Tibial nerve (tissue), 4 donors: ENCODE data around the gene EYA4. TPM values are rescaled to one million over a fixed set of nuclear protein-coding genes. Genes with fewer than 3 reads are reported as not detected.

Experiments used
- DNase-seq, 2 donors: peaks; one replicate each; pipeline ENCODE4 v3.0.0-alpha.2; 2019; ENCODE audit warnings: low spot score in 2 of 2
- H3K27ac ChIP-seq, 4 donors: fragments of 200-600 bp; sonication (generic) in 3 of 4; one replicate each; pipeline ENCODE4 v1.5.1; 2017 to 2019; ENCODE audit warnings: mild to moderate bottlenecking in 1 of 4
- H3K27me3 ChIP-seq, 2 donors: fragments of 200-600 bp; sonication (generic) in 1 of 2; one replicate each; pipeline versions ENCODE4 v1.5.1 to v1.6.0; 2017 to 2019
- H3K36me3 ChIP-seq, 3 donors: fragments of 200-600 bp; sonication (generic); one replicate each; pipeline ENCODE4 v1.5.1; 2018 to 2019
- H3K4me1 ChIP-seq, 4 donors: fragments of 200-600 bp; sonication (generic) in 3 of 4; one replicate each; pipeline ENCODE4 v1.5.1; 2017 to 2019
- H3K4me3 ChIP-seq, 4 donors: fragments of 200-600 bp; sonication (generic) in 3 of 4; one replicate each; pipeline ENCODE4 v1.5.1; 2017 to 2019; ENCODE audit warnings: mild to moderate bottlenecking in 1 of 4, moderate library complexity in 1 of 4
- H3K9me3 ChIP-seq, 4 donors: fragments of 200-600 bp; sonication (generic) in 3 of 4; one replicate each; pipeline ENCODE4 v1.5.1; 2017 to 2019
- EP300 ChIP-seq, 2 donors: sonication (generic); formaldehyde crosslinking; IDR thresholded peaks; one replicate each; pipeline ENCODE4 v1.6.1; 2017; ENCODE audit warnings: antibody characterized with exemption in 2 of 2, mild to moderate bottlenecking in 1 of 2
- POLR2A ChIP-seq, 2 donors: fragments of 450-650 bp; IDR thresholded peaks; one replicate each; pipeline ENCODE4 v1.6.1; 2017; ENCODE audit warnings: antibody characterized with exemption in 2 of 2, mild to moderate bottlenecking in 2 of 2, moderate library complexity in 2 of 2
- WGBS, 2 donors: methylation state at CpG; one replicate each; pipeline ENCODE4 v1.1.5; 2018; 5-methylcytosine and 5-hydroxymethylcytosine counted together
- total RNA-seq, 4 donors: library from RNA; depleted of rRNA; stranded (reverse); fragments of >200 nt; gene quantifications; one replicate each; pipeline ENCODE4 v1.1.0, GENCODE V29; 2016
- TF ChIP-seq, protein P1 (sequence below), 5 experiments: fragments of 200-600 bp in 3 of 5; fragments of 450-650 bp in 2 of 5; sonication (generic) in 3 of 5; IDR thresholded peaks; one replicate each; pipeline ENCODE4 v1.5.1; 2016 to 2019; ENCODE audit warnings: antibody characterized with exemption in 5 of 5, mild to moderate bottlenecking in 3 of 5, moderate library complexity in 2 of 5

The EYA4 gene
- total RNA-seq, 4 donors from 2014 or later: 1.1 to 6.0 (median 1.8) TPM

DNA sequence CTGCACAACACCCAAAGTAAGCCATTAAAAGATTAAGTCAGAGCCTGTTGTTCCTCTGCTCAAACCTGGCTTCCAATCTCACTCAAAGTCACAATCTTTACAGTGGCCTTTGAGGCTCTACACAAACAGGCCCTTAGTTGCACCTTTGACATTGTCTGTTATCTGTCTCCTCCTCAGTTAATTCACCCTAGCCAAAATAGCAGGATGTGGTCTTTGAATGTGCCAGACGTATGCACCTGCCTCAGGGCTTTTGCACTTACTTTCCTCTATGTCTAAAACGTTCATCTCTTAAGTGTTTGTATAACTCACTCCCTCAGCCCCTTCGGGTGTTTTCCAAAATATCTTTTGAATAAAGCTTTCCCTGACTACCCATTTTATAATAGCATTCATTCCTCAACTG lies 107.7 kb downstream of the EYA4 start:
- H3K4me3 ChIP-seq: no peak overlapping the region
- DNase-seq: no peak
- no peak overlapping the region for H3K27ac ChIP-seq
- H3K27me3 ChIP-seq: no peaks in the 10 kb centered on the region
- H3K4me1 ChIP-seq: no peaks in the 10 kb centered on the region
- no peaks in the 10 kb centered on the region for H3K9me3 ChIP-seq
- no peaks in the 10 kb centered on the region for H3K36me3 ChIP-seq
- TF ChIP-seq, protein P1, sequence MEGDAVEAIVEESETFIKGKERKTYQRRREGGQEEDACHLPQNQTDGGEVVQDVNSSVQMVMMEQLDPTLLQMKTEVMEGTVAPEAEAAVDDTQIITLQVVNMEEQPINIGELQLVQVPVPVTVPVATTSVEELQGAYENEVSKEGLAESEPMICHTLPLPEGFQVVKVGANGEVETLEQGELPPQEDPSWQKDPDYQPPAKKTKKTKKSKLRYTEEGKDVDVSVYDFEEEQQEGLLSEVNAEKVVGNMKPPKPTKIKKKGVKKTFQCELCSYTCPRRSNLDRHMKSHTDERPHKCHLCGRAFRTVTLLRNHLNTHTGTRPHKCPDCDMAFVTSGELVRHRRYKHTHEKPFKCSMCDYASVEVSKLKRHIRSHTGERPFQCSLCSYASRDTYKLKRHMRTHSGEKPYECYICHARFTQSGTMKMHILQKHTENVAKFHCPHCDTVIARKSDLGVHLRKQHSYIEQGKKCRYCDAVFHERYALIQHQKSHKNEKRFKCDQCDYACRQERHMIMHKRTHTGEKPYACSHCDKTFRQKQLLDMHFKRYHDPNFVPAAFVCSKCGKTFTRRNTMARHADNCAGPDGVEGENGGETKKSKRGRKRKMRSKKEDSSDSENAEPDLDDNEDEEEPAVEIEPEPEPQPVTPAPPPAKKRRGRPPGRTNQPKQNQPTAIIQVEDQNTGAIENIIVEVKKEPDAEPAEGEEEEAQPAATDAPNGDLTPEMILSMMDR (IDR thresholded peaks at IDR 0.05): no peak
- no peak for TF ChIP-seq EP300 (IDR thresholded peaks at IDR 0.05)
- TF ChIP-seq POLR2A (IDR thresholded peaks at IDR 0.05): no peak
- 53 to 60% methylated on average over 3 of the region's 3 CpGs for WGBS, 2 donors

DNA sequence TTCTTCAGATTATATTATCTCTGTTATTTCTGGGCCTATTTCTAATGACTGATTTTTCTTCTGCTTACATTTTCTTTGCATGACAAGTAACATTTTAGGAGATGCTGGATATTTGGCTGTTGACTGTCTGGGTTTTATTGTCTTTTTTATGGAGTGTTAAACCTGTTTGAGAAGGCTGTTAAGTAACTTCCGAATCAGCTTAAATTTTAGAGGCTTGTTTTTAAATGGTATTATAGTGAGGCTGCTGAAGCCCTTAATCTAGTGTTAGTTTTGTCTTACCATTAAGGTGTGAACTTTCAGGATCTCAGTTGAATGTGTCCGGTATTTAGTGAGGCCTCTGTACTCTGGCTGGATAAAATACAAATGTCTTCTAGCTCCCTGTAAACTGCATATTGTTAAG lies 109.8 kb downstream of the EYA4 start:
- H3K4me1 ChIP-seq: no peaks in the 10 kb centered on the region

DNA sequence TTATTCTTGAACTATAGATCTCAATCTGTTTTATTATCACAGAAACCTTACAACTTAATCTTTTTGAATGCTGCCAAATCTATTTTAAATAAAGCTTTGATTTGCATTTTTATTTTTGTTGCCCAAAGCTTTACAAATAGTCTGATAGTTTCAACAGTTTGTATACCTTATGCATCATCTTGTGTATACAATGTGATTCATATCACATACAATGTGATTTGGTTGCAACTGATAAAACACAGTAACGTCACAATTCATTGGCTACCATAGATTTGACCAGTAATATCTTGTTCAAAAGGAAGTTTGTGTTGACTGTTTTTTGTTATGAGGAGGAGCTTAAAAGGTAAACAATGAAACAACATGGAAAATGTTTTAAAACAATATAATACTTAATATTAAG lies 110.9 kb downstream of the EYA4 start:
- Histone ChIP-seq H3K27me3 (no peaks in the 10 kb centered on the region), H3K9me3 (no peaks in the 10 kb centered on the region), H3K4me3 (no peak overlapping the region), H3K4me1 (no peaks in the 10 kb centered on the region), H3K27ac (no peak overlapping the region), H3K36me3 (no peaks in the 10 kb centered on the region)
- DNase-seq: no peak
- WGBS, 2 donors: 92 to 98% methylated on average over 1 of the region's 1 CpG
- no peak for TF ChIP-seq EP300 (IDR thresholded peaks at IDR 0.05)
- TF ChIP-seq, protein P1 (IDR thresholded peaks at IDR 0.05): no peak
- TF ChIP-seq POLR2A (IDR thresholded peaks at IDR 0.05): no peak

More for the DNA sequence above, 109.8 kb downstream of the EYA4 start:
- H3K9me3 ChIP-seq: no peaks in the 10 kb centered on the region
- TF ChIP-seq, protein P1 (IDR thresholded peaks at IDR 0.05): no peak
- TF ChIP-seq EP300 (IDR thresholded peaks at IDR 0.05) (no peak), POLR2A (IDR thresholded peaks at IDR 0.05) (no peak)
- no peaks in the 10 kb centered on the region for H3K27me3 ChIP-seq
- no peak for DNase-seq
- no peak overlapping the region for H3K27ac ChIP-seq
- no peak overlapping the region for H3K4me3 ChIP-seq
- WGBS, 2 donors: 60 to 71% methylated on average over 2 of the region's 2 CpGs
- H3K36me3 ChIP-seq: no peaks in the 10 kb centered on the region

DNA sequence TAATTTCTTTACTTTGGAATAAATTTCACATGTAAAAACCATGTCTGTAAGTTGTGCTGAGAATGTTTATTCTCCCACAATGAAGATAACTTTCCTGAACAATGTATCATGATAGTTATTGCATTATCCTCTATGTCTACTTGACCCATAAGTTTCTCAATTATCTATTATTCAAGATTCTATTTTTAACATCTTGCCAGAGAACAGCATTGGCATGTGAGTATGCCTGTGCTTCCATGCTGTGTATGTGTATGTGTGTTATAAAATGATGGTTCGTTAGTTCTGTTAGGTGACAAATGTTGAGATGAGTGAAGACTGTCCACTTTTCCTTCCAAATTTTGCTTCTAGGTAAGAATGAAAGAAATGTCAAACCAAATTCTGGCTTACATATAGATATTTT lies 111.9 kb downstream of the EYA4 start:
- TF ChIP-seq EP300 (IDR thresholded peaks at IDR 0.05): no peak

DNA sequence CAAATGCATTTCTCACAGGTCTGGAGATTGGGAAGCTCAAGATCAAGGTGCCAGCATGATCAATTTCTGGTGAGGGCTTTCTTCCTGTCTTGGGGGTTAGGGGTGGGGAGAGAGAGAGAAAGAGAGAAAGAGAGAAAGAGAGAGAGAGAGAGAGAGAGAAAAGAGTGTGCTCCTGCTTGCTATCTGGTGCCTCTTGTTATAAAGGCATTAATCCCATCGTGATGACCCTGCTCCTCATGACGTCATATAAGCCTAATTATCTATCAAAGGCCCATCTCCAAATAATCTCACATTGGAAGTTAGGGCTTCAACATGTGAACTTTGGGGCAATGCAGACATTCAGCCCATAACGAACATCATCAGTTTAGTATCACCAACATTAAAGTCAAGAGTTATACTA lies 114.8 kb downstream of the EYA4 start:
- Histone ChIP-seq H3K27ac (no peak overlapping the region), H3K36me3 (no peaks in the 10 kb centered on the region), H3K9me3 (no peaks in the 10 kb centered on the region), H3K4me1 (no peaks in the 10 kb centered on the region), H3K27me3 (no peaks in the 10 kb centered on the region), H3K4me3 (no peak overlapping the region)
- no peak for TF ChIP-seq EP300 (IDR thresholded peaks at IDR 0.05)
- no peak for TF ChIP-seq POLR2A (IDR thresholded peaks at IDR 0.05)
- WGBS, 2 donors: 81 to 84% methylated on average over 3 of the region's 3 CpGs
- no peak for DNase-seq

More for the DNA sequence above, 111.9 kb downstream of the EYA4 start:
- WGBS, 2 donors: 50 to 92% methylated on average over 1 of the region's 1 CpG
- Histone ChIP-seq H3K27ac (no peak overlapping the region), H3K4me1 (no peaks in the 10 kb centered on the region), H3K9me3 (no peaks in the 10 kb centered on the region), H3K27me3 (no peaks in the 10 kb centered on the region), H3K4me3 (no peak overlapping the region), H3K36me3 (no peaks in the 10 kb centered on the region)
- DNase-seq: no peak

DNA sequence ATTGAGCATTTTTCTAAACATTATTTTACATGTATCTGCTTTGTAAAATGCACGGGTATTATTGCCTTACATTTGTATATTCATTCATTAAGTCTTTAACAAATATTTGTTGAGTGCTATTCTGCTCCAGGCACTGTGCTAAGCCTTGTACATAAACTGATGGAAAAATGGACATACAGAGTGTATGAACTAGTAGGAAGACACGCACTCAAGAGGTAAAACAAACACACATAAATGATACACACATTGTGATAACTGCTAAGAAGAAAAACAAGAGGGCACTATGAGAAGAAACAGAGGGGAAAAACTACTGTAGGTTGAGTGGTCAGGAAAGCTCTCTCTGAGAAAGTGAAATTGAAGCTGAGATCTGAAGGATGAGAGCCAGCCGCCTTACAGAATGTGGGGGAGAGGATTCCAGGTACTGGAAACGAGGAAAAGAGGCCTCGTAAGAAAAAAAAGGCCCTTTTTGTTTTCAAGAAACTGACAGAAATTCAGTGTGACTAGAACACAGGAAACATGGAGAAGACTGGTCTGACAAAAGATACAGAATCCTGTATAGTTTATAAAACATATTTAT lies 117.5 kb downstream of the EYA4 start:
- no peaks in the 10 kb centered on the region for H3K9me3 ChIP-seq
- H3K27ac ChIP-seq: no peak overlapping the region
- H3K36me3 ChIP-seq: no peaks in the 10 kb centered on the region
- TF ChIP-seq EP300 (IDR thresholded peaks at IDR 0.05) (no peak), POLR2A (IDR thresholded peaks at IDR 0.05) (no peak)
- TF ChIP-seq, protein P1 (IDR thresholded peaks at IDR 0.05): no peak
- H3K4me3 ChIP-seq: no peak overlapping the region
- no peak for DNase-seq
- WGBS, 2 donors: 69 to 70% methylated on average over 5 of the region's 5 CpGs
- H3K27me3 ChIP-seq: no peaks in the 10 kb centered on the region
- H3K4me1 ChIP-seq: no peaks in the 10 kb centered on the region
